Progenitor cell of endocrine pancreas (in vitro differentiated cells): Measurements from ENCODE around the gene WDR7. TPM values are rescaled to one million over a fixed set of nuclear protein-coding genes. Genes with fewer than 3 reads are reported as not detected.
A peak's percentile ranks its signal among the peaks of the same experiment; 100 is the strongest.

ENCODE experiments used
- DNase-seq: peaks from one replicate; pipeline ENCODE4 v3.0.0; 2021; ENCODE audit warnings: low spot score; ENCODE audit not compliant: unreplicated experiment
- H3K27ac Mint-ChIP-seq: 2 replicates; pipeline ENCODE4 v1.8.0; 2021; ENCODE audit warnings: mild to moderate bottlenecking, moderate library complexity, mixed read lengths
- H3K27me3 Mint-ChIP-seq: 2 replicates; pipeline ENCODE4 v1.8.0; 2021; ENCODE audit warnings: mixed read lengths
- H3K36me3 Mint-ChIP-seq: 2 replicates; pipeline ENCODE4 v1.8.0; 2022; ENCODE audit warnings: mixed read lengths; ENCODE audit not compliant: insufficient read depth
- H3K4me1 Mint-ChIP-seq: 2 replicates; pipeline ENCODE4 v1.8.0; 2021; ENCODE audit warnings: low read depth, mixed read lengths
- H3K4me3 Mint-ChIP-seq: 2 replicates; pipeline ENCODE4 v1.8.0; 2021; ENCODE audit warnings: low read depth, mild to moderate bottlenecking, moderate library complexity, mixed read lengths
- H3K9me3 Mint-ChIP-seq: 2 replicates; pipeline ENCODE4 v1.8.0; 2021; ENCODE audit warnings: low read depth, mixed read lengths
- CTCF ChIP-seq: fragments of 200-600 bp; sonication (generic); IDR thresholded peaks from one replicate; pipeline ENCODE4 v1.5.0; 2021; ENCODE audit warnings: antibody characterized with exemption, mild to moderate bottlenecking; ENCODE audit not compliant: unreplicated experiment
- total RNA-seq: library from RNA; stranded (reverse); gene quantifications from 2 replicates; pipeline ENCODE4 v1.2.1, GENCODE V29; 2021

WDR7 gene
- total RNA-seq, 1 donor from 2014 or later: 23.2 TPM

DNA sequence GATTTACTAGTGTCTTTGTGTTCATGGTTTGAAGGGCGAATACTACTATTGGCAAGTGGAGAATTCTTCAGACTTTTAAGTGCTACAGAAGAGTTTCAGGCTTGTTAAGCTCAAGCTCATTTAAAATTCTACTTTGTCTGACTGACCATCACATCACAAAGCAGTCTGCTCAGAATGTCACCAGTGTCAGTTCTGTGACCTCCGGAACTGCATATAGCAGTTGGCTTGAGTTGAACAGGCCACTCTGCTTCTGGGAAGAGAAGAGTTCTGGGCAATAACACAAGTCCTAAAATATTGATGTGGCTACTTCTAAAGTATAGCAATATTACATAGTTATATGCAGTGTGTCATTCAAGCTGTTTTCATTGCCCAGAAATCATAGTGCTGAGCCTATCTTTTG, 250.8 kb downstream of the WDR7 start:
- Mint-ChIP-seq H3K27me3 (no peaks in the 10 kb centered on the region), H3K4me1 (peaks cover 2% of the 10 kb centered on the region), H3K9me3 (no peaks in the 10 kb centered on the region), H3K4me3 (no peak overlapping the region), H3K36me3 (peaks cover 2% of the 10 kb centered on the region), H3K27ac (no peak overlapping the region)
- DNase-seq: no peak
- TF ChIP-seq CTCF: no peak

GRCh38 chr18:56902653-56903052, 251.5 kb downstream of the WDR7 start:
- H3K27ac Mint-ChIP-seq: no peak overlapping the region
- H3K9me3 Mint-ChIP-seq: no peaks in the 10 kb centered on the region
- peaks cover 2% of the 10 kb centered on the region for H3K4me1 Mint-ChIP-seq
- no peaks in the 10 kb centered on the region for H3K27me3 Mint-ChIP-seq
- TF ChIP-seq CTCF: no peak
- H3K4me3 Mint-ChIP-seq: no peak overlapping the region
- H3K36me3 Mint-ChIP-seq: peaks cover 2% of the 10 kb centered on the region
- no peak for DNase-seq

- H3K27me3 Mint-ChIP-seq: no peaks in the 10 kb centered on the region
Measured at GRCh38 chr18:56903686-56904085, 252.5 kb downstream of the WDR7 start.

DNA sequence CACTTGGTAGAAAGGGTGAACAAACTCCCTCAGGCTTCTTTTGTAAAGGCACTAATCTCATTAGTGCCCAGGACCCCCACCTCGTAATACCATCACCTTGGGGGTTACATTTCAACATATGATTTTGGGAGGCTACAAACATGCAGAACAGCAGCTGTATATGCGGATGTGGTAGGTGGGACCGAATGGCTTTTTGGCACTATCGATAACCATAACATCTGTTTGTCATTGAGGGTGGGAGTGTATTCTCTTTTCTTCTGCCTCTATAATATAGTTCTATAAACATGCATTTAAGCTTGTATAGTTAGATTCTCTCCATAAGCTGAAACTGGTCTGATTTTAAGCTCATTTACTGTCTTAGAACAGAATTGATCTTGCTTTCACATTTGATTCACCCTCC, 256.6 kb downstream of the WDR7 start:
- no peak overlapping the region for H3K4me3 Mint-ChIP-seq
- no peak for TF ChIP-seq CTCF
- peaks cover 29% of the 10 kb centered on the region for H3K4me1 Mint-ChIP-seq
- no peak for DNase-seq
- H3K27me3 Mint-ChIP-seq: no peaks in the 10 kb centered on the region
- H3K9me3 Mint-ChIP-seq: no peaks in the 10 kb centered on the region
- no peak overlapping the region for H3K27ac Mint-ChIP-seq
- H3K36me3 Mint-ChIP-seq: peaks cover 2% of the 10 kb centered on the region

More at GRCh38 chr18:56903686-56904085, 252.5 kb downstream of the WDR7 start:
- DNase-seq: no peak
- Mint-ChIP-seq H3K9me3 (no peaks in the 10 kb centered on the region), H3K4me3 (no peak overlapping the region), H3K36me3 (peaks cover 2% of the 10 kb centered on the region), H3K4me1 (peaks cover 4% of the 10 kb centered on the region), H3K27ac (no peak overlapping the region)
- TF ChIP-seq CTCF: no peak

DNA sequence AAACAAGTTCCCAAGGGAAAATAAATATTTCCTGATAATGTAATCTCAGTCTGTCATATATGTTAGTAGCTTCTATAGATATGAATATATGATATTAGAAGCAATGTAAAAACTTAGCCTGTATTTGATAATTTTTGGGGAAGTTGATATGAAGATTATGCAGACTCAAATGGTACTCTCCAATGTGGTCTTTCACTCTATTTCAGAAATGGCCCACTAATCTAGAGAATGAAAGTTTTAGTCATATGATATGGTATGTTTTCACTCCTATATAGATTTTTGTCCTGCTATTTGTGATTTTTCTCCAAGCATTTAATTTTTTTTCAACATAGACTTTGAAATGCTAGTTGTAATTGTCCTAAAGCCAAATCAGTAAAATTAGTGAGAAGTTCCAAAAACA, 259.1 kb downstream of the WDR7 start:
- Mint-ChIP-seq H3K4me3 (no peak overlapping the region), H3K36me3 (peaks cover 2% of the 10 kb centered on the region), H3K27me3 (no peaks in the 10 kb centered on the region), H3K27ac (no peak overlapping the region), H3K9me3 (no peaks in the 10 kb centered on the region), H3K4me1 (peaks cover 38% of the 10 kb centered on the region)
- no peak for TF ChIP-seq CTCF
- no peak for DNase-seq

- no peak for TF ChIP-seq CTCF
- no peak for DNase-seq
- Mint-ChIP-seq H3K36me3 (peaks cover 2% of the 10 kb centered on the region), H3K27me3 (no peaks in the 10 kb centered on the region), H3K9me3 (no peaks in the 10 kb centered on the region), H3K27ac (peak overlapping the region; percentile 17), H3K4me1 (peaks cover 38% of the 10 kb centered on the region), H3K4me3 (no peak overlapping the region)
Measured at GRCh38 chr18:56910967-56911366, 259.8 kb downstream of the WDR7 start.
